Measurements from ENCODE around the gene CIRBP.

Gene CIRBP

DNA sequence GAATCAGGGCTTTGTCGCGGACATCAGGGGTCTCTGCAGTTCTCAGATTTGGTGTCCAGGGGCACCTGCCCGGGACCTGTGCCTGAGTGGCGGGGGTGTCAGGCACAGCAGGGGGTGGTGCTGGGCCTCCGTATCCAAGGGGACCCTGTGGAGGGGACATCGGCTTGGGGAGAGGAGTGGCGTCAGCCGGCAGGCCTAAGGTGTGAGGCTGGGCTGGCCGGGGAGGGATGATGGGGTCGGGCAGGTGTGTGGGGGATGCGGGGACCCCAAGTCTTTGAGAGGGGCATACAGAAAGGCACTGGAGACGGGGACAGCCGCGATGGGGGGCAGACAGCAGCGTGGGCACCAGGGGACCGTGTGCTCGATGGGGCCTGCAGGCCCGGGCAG lies 19.1 kb downstream of the CIRBP start:
- Histone ChIP-seq H3K9ac (ENCODE audit: low read depth in 1 of 2, low read length in 2 of 2) (peak overlapping the region in 1 of 2 donors; percentile 81), H3K4me3 (ENCODE audit: low read length in 2 of 2) (peak overlapping the region in 1 of 2 donors; percentile 72), H3K4me1 (ENCODE audit: control insufficient read depth in 2 of 2, insufficient read depth in 2 of 2, low read length in 2 of 2) (peaks cover 41 to 61% of the 10 kb centered on the region in 2 donors), H3K36me3 (ENCODE audit: control insufficient read depth in 2 of 2, insufficient read depth in 2 of 2, low read length in 2 of 2) (no peaks in the 10 kb centered on the region), H3K9me3 (ENCODE audit: control insufficient read depth in 2 of 2, low read length in 2 of 2) (no peaks in the 10 kb centered on the region), H3K27me3 (ENCODE audit: control insufficient read depth in 2 of 2, insufficient read depth in 2 of 2, low read length in 2 of 2) (peaks cover 4 to 13% of the 10 kb centered on the region in 2 donors), H3K27ac (ENCODE audit: low read depth in 2 of 2, low read length in 2 of 2) (peak overlapping the region in 1 of 2 donors; percentile 23)

DNA sequence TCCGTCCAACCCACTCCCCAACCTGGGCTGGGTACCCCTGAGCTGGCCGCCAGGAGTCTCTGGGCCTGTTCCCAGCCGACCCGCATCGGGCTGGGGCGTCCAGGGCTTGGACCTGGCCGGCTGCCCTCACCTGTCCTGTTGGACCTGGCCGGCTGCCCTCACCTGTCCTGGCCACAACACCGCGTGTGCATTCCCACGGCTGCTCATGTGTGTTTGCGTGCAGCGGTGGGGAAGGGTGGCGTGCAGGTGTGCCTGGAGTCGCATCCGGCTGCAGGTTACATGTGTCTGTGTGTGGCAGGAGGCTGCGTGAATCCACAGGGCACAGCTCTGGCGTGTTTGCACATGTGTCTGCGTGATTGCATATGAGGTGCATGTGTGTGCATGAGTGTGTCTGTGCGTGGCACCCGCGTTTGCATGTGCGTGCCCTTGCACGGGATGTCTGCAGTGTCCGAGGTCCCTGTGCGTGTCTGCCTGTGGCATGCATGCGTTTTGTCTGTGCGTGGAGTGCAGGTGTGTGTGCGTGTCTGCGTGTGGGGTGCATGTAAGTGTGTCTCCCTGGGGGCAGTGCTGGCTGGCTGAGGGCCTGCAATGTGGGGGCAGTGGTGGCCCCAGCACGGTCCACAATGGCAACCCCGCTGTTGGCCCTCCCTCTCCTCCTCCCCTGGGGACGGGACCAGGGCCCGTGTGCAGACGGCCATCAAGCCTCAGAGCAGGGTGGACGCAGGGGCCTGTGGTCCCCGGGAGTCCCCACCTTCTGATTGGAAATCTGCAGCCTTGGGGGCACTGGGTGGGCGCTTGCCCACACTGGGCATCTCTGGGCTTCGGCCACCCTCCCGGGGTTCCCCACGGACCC lies 19.9 kb downstream of the CIRBP start:
- Histone ChIP-seq H3K27me3 (ENCODE audit: control insufficient read depth in 2 of 2, insufficient read depth in 2 of 2, low read length in 2 of 2) (peaks cover 4 to 11% of the 10 kb centered on the region in 2 donors), H3K9me3 (ENCODE audit: control insufficient read depth in 2 of 2, low read length in 2 of 2) (no peaks in the 10 kb centered on the region), H3K9ac (ENCODE audit: low read depth in 1 of 2, low read length in 2 of 2) (no peak overlapping the region), H3K4me3 (ENCODE audit: low read length in 2 of 2) (no peak overlapping the region), H3K36me3 (ENCODE audit: control insufficient read depth in 2 of 2, insufficient read depth in 2 of 2, low read length in 2 of 2) (no peaks in the 10 kb centered on the region), H3K4me1 (ENCODE audit: control insufficient read depth in 2 of 2, insufficient read depth in 2 of 2, low read length in 2 of 2) (peaks cover 34 to 52% of the 10 kb centered on the region in 2 donors), H3K27ac (ENCODE audit: low read depth in 2 of 2, low read length in 2 of 2) (no peak overlapping the region)

DNA sequence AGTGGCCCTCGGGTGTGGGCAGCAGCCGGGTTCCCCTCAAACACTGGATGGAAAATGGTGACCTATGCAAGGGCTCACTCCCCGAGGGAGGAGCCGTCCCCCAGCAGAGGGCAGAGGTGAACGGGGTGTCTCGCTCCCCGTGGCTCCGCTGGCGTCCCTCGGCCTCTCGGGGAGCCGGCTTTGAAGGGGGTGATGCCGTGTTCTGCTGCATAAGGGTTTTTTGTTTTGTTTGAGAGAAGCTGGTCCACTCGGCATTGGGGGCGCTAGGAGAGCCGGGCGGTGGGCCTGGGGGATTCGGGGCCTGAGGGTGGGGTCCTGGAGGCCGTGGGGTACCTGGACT lies 20.5 kb downstream of the CIRBP start:
- Histone ChIP-seq H3K27me3 (ENCODE audit: control insufficient read depth in 2 of 2, insufficient read depth in 2 of 2, low read length in 2 of 2) (peaks cover 2 to 5% of the 10 kb centered on the region in 2 donors), H3K9me3 (ENCODE audit: control insufficient read depth in 2 of 2, low read length in 2 of 2) (no peaks in the 10 kb centered on the region)

DNA sequence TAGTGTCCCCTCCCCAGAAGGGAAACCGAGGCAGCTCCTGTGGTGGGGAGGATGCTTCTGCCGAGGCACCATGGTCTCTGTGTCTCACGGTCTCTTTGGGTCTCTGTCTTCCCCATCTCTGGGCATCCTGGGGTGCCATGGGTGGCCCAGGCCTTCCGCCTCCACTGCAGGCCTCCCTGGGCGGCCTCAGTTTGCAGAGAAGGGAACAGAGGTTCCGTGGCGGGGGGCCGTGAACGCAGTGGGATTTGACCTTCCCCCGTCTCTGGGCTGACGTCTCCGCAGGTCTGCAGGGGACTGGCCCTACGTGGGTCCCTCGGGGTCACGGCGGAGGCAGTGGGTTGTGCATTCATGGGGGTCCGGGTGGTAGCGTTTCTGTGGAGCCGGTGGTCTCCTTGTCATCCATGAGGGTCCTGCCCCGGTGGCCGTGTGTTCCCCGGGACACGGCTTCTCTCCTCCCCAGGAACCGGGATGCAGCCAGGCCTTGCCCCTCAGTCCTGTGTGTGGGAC lies 21.1 kb downstream of the CIRBP start:
- no peak overlapping the region for H3K4me3 ChIP-seq (ENCODE audit: low read length in 2 of 2)
- peak overlapping the region in 1 of 2 donors; percentile 52 for H3K9ac ChIP-seq (ENCODE audit: low read depth in 1 of 2, low read length in 2 of 2)
- H3K9me3 ChIP-seq (ENCODE audit: control insufficient read depth in 2 of 2, low read length in 2 of 2): no peaks in the 10 kb centered on the region
- no peaks in the 10 kb centered on the region for H3K36me3 ChIP-seq (ENCODE audit: control insufficient read depth in 2 of 2, insufficient read depth in 2 of 2, low read length in 2 of 2)
- peaks cover 22 to 40% of the 10 kb centered on the region in 2 donors for H3K4me1 ChIP-seq (ENCODE audit: control insufficient read depth in 2 of 2, insufficient read depth in 2 of 2, low read length in 2 of 2)
- peaks cover 2 to 4% of the 10 kb centered on the region in 2 donors for H3K27me3 ChIP-seq (ENCODE audit: control insufficient read depth in 2 of 2, insufficient read depth in 2 of 2, low read length in 2 of 2)
- H3K27ac ChIP-seq (ENCODE audit: low read depth in 2 of 2, low read length in 2 of 2): peak overlapping the region in 1 of 2 donors; percentile 32

More for the DNA sequence above, 20.5 kb downstream of the CIRBP start:
- Histone ChIP-seq H3K9ac (ENCODE audit: low read depth in 1 of 2, low read length in 2 of 2) (no peak overlapping the region), H3K27ac (ENCODE audit: low read depth in 2 of 2, low read length in 2 of 2) (no peak overlapping the region), H3K4me3 (ENCODE audit: low read length in 2 of 2) (no peak overlapping the region), H3K36me3 (ENCODE audit: control insufficient read depth in 2 of 2, insufficient read depth in 2 of 2, low read length in 2 of 2) (no peaks in the 10 kb centered on the region), H3K4me1 (ENCODE audit: control insufficient read depth in 2 of 2, insufficient read depth in 2 of 2, low read length in 2 of 2) (peaks cover 28 to 46% of the 10 kb centered on the region in 2 donors)

DNA sequence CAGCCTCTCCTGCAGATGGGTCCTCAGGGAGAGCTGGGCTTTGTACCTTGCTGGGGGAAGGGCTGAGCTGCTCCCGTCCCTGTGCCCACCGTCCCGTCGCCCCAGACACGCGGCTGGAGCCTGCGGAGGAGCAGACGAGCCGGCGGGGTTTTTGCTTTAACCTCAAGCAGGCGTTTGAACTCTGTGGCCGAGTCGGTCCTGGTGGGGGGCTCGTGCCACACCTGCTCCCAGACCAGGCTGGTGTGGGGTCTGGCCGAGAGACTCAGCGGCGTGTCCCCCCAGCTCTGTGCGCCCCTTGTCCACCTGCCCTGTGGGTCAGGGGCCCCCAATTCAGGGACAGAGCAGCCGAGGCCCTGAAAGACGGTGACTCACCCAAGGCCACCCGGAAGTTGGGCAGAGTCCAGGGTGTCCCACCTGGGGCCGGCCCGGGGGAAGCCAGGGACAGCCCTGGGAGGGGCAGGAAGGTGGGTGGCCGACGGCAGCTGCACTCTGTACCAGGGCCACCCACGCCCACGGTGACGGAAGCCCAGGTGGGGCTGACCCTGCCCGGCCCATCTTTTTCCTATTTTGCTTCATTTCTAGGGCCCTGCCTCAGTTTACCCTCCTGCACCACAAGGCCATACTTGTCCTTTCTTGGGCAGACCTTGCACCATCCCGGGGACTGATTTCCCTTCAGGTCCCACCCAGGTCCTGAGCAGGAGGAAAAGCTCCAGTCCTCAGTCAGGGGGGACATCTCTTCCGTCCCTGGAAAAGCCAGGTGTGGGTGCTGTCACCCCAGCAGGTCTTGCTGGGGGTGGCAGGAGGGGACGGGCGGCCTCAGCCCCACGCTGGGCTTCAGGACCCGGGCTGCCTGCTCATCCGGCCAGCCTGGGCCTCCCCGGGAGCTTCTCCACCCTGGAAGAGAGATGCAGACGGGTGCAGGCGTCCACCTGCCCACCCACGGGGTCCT lies 21.8 kb downstream of the CIRBP start:
- H3K9ac ChIP-seq (ENCODE audit: low read depth in 1 of 2, low read length in 2 of 2): peak overlapping the region; percentile 24 to 67
- peak overlapping the region in 1 of 2 donors; percentile 44 for H3K4me3 ChIP-seq (ENCODE audit: low read length in 2 of 2)
- H3K27me3 ChIP-seq (ENCODE audit: control insufficient read depth in 2 of 2, insufficient read depth in 2 of 2, low read length in 2 of 2): peaks cover 2 to 4% of the 10 kb centered on the region in 2 donors
- H3K4me1 ChIP-seq (ENCODE audit: control insufficient read depth in 2 of 2, insufficient read depth in 2 of 2, low read length in 2 of 2): peaks cover 21 to 38% of the 10 kb centered on the region in 2 donors
- no peaks in the 10 kb centered on the region for H3K9me3 ChIP-seq (ENCODE audit: control insufficient read depth in 2 of 2, low read length in 2 of 2)
- H3K36me3 ChIP-seq (ENCODE audit: control insufficient read depth in 2 of 2, insufficient read depth in 2 of 2, low read length in 2 of 2): no peaks in the 10 kb centered on the region
- H3K27ac ChIP-seq (ENCODE audit: low read depth in 2 of 2, low read length in 2 of 2): peak overlapping the region; percentile 34 to 61

DNA sequence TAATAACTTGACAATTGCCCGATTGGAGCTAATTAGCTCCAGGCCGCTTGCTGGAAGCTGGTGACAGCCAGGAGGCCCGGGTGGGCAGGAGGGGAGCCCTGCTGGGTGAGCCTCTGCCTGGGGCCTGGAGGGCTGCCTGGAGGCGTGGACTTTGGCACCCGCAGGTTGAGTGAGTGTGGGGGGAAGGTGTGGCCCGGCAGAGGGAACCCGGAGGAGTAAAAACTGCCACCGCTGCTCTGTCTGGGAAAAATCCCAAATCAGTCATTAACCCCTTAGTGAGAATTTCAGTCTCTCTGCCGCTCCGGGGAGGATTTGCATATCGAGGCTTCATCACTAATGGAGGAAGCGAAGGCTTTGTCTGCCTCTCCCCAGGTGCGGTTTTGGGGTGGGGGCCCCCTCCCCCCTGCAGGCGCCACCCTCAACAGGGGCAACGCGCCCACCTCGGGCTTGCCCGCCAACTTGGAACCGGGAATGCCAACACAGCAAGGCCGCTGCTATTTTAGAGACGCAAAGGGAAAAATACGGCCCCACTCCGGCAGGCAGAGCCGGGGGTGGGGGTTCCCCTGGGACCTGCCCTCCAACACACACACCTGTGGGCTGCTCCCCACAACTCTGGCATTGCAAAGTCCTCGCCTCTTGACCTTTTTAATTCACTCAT lies 22.8 kb downstream of the CIRBP start:
- Histone ChIP-seq H3K4me1 (ENCODE audit: control insufficient read depth in 2 of 2, insufficient read depth in 2 of 2, low read length in 2 of 2) (peaks cover 21 to 32% of the 10 kb centered on the region in 2 donors), H3K27me3 (ENCODE audit: control insufficient read depth in 2 of 2, insufficient read depth in 2 of 2, low read length in 2 of 2) (peaks cover 2 to 4% of the 10 kb centered on the region in 2 donors), H3K27ac (ENCODE audit: low read depth in 2 of 2, low read length in 2 of 2) (peak overlapping the region; percentile 34 to 61), H3K9me3 (ENCODE audit: control insufficient read depth in 2 of 2, low read length in 2 of 2) (no peaks in the 10 kb centered on the region), H3K4me3 (ENCODE audit: low read length in 2 of 2) (no peak overlapping the region), H3K36me3 (ENCODE audit: control insufficient read depth in 2 of 2, insufficient read depth in 2 of 2, low read length in 2 of 2) (no peaks in the 10 kb centered on the region), H3K9ac (ENCODE audit: low read depth in 1 of 2, low read length in 2 of 2) (peak overlapping the region in 1 of 2 donors; percentile 67)

DNA sequence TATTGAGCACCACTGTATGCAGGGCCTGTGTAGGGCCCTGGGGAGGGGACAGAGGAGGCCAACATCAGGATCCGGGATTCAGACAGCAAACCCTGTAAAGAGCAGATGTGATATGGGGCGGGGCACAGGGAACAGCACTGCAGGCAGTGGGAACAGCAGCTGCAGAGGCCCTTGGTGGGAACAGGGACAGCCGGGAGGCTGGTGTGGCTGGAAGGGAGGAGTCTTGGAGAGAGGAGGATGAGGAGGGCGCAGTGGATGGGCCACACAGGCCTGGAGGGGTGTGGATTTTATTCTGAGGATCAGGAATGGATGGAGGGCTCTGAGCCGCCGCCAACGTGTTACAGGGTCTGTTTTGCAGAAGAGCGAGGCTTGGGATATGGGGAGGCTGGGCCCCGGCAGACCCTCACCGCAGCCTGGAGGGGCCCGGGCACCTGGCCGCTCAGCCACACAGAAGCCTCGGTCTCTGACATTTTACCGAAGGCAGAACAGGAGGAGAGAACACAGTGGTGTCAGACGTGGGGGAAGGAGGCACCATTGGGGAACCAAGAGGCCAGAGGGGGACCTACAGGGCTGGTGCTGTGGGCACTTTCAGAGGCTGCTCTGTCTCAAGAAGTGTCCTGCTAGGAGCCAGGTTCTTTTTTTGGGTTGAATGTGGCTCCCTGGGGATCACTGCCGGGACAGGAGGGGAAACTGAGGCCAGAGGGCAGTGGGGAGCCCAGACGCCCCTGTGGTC lies 23.5 kb downstream of the CIRBP start:
- no peak overlapping the region for H3K4me3 ChIP-seq (ENCODE audit: low read length in 2 of 2)
- H3K36me3 ChIP-seq (ENCODE audit: control insufficient read depth in 2 of 2, insufficient read depth in 2 of 2, low read length in 2 of 2): no peaks in the 10 kb centered on the region
- no peak overlapping the region for H3K27ac ChIP-seq (ENCODE audit: low read depth in 2 of 2, low read length in 2 of 2)
- peaks cover 2 to 4% of the 10 kb centered on the region in 2 donors for H3K27me3 ChIP-seq (ENCODE audit: control insufficient read depth in 2 of 2, insufficient read depth in 2 of 2, low read length in 2 of 2)
- peak overlapping the region in 1 of 2 donors; percentile 67 for H3K9ac ChIP-seq (ENCODE audit: low read depth in 1 of 2, low read length in 2 of 2)
- peaks cover 19 to 28% of the 10 kb centered on the region in 2 donors for H3K4me1 ChIP-seq (ENCODE audit: control insufficient read depth in 2 of 2, insufficient read depth in 2 of 2, low read length in 2 of 2)
- no peaks in the 10 kb centered on the region for H3K9me3 ChIP-seq (ENCODE audit: control insufficient read depth in 2 of 2, low read length in 2 of 2)

DNA sequence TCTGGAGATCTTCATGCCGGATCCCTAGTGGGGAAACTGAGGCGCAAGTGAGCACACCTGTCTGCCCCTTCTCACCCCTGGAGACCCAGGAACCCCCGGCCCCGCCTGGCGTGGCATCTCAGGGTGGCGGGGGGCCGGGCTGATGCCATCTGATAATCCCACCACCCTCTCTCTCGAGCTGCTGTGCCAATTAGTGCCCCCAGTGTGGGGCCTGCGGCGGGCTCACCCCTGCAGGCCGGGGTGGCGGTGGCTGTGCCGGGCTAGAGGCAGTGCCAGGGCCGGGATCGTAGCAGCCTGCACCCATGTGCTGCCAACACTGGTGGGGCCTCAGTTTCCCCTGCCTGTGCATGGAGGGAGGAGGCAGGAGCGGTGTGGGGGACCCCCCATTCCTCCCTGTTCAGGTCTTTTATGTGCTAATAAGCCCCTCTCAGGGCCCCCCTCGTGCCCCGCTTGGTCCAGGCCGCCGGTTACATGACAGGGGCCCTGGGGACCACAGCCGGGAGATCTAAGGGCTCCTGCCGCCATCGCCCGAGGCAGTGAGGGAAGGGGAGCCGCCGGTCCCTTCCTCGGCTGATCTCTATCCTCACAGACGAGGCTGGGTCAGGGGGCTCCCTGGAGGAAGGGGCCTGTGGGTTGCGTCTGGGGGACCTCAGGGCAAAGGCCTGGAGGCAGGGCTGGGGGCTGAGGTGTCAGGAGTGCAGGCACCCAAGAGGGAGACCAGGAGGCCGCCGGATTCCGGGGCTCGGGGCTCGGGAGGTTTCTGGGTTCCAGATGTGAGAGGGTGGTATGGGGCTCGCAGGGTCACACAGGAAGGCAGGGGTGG lies 24.9 kb downstream of the CIRBP start:
- no peaks in the 10 kb centered on the region for H3K9me3 ChIP-seq (ENCODE audit: control insufficient read depth in 2 of 2, low read length in 2 of 2)
- peaks cover 15 to 24% of the 10 kb centered on the region in 2 donors for H3K4me1 ChIP-seq (ENCODE audit: control insufficient read depth in 2 of 2, insufficient read depth in 2 of 2, low read length in 2 of 2)
- H3K27me3 ChIP-seq (ENCODE audit: control insufficient read depth in 2 of 2, insufficient read depth in 2 of 2, low read length in 2 of 2): peaks cover 0 to 2% of the 10 kb centered on the region in 2 donors
- no peak overlapping the region for H3K27ac ChIP-seq (ENCODE audit: low read depth in 2 of 2, low read length in 2 of 2)
- H3K4me3 ChIP-seq (ENCODE audit: low read length in 2 of 2): no peak overlapping the region
- H3K9ac ChIP-seq (ENCODE audit: low read depth in 1 of 2, low read length in 2 of 2): no peak overlapping the region
- no peaks in the 10 kb centered on the region for H3K36me3 ChIP-seq (ENCODE audit: control insufficient read depth in 2 of 2, insufficient read depth in 2 of 2, low read length in 2 of 2)
